Measurements from ENCODE around the gene ZNF791. TPM values are rescaled to one million over a fixed set of nuclear protein-coding genes. Genes with fewer than 3 reads are reported as not detected.

Gene ZNF791
- polyA plus RNA-seq, 1 donor from 2014 or later: 10.2 TPM

DNA sequence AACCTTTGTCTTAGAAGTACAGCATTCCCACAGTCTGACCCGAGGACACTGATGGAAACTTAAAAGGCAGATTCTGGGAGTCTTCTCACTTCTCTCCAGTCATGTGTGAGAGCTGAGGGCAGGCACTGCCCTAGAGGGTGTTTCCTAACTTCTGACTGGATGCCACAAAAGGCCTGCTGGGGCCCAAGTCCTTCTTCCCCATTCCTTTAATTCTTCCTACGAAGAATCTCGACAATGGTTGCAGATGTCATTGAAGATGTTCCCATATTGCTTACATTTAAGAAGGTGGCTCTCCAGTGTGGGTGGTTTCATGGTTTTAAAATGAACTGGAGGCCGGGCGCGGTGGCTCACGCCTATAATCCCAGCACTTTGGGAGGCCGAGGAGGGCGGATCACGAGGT lies 32.1 kb upstream of the ZNF791 start:
- TF ChIP-seq TAF1 (IDR thresholded peaks at IDR 0.05; ENCODE audit: low read depth) (no peak), EZH2 (IDR thresholded peaks at IDR 0.05; ENCODE audit: borderline replicate concordance, insufficient read depth, low read length, poor library complexity, severe bottlenecking) (no peak), RAD21 (conservative IDR thresholded peaks at IDR 0.05) (no peak), EP300 (conservative IDR thresholded peaks at IDR 0.05; ENCODE audit: poor library complexity, severe bottlenecking) (no peak), SMC3 (conservative IDR thresholded peaks at IDR 0.05; ENCODE audit: poor library complexity) (no peak), POLR2AphosphoS5 (IDR thresholded peaks at IDR 0.05) (no peak), MXI1 (conservative IDR thresholded peaks at IDR 0.05; ENCODE audit: poor library complexity, severe bottlenecking) (no peak), CTCF (IDR thresholded peaks at IDR 0.05; ENCODE audit: poor library complexity, severe bottlenecking) (no peak)
- TF ChIP-seq, protein P1, sequence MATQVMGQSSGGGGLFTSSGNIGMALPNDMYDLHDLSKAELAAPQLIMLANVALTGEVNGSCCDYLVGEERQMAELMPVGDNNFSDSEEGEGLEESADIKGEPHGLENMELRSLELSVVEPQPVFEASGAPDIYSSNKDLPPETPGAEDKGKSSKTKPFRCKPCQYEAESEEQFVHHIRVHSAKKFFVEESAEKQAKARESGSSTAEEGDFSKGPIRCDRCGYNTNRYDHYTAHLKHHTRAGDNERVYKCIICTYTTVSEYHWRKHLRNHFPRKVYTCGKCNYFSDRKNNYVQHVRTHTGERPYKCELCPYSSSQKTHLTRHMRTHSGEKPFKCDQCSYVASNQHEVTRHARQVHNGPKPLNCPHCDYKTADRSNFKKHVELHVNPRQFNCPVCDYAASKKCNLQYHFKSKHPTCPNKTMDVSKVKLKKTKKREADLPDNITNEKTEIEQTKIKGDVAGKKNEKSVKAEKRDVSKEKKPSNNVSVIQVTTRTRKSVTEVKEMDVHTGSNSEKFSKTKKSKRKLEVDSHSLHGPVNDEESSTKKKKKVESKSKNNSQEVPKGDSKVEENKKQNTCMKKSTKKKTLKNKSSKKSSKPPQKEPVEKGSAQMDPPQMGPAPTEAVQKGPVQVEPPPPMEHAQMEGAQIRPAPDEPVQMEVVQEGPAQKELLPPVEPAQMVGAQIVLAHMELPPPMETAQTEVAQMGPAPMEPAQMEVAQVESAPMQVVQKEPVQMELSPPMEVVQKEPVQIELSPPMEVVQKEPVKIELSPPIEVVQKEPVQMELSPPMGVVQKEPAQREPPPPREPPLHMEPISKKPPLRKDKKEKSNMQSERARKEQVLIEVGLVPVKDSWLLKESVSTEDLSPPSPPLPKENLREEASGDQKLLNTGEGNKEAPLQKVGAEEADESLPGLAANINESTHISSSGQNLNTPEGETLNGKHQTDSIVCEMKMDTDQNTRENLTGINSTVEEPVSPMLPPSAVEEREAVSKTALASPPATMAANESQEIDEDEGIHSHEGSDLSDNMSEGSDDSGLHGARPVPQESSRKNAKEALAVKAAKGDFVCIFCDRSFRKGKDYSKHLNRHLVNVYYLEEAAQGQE (IDR thresholded peaks at IDR 0.05; ENCODE audit: borderline replicate concordance): no peak
- H3K9ac ChIP-seq (ENCODE audit: low read length): no peak overlapping the region

DNA sequence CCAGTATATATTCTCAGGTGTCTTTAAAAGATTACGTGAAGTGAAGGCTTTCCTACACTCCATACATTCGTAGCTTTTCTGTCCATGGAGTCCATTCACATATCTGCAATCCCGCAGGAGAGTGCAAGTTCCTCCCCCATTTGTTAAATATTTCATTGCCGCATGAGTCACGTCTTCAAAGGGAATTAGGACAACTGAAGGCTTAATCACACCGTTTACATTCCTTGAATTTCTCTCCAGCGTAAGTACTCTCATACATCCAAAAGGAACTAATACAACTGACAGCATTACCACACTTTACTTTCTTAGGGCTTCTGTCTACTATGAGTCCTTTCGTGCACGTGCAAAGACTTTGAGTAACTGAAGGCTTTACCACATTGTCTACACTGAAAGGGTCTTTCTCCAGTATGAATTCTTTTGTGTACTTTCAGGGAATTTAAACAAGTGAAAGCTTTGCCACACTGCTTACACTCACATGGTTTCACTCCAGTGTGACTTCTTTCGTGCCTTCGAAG lies 30.5 kb upstream of the ZNF791 start:
- TF ChIP-seq RAD21 (conservative IDR thresholded peaks at IDR 0.05): no peak
- TF ChIP-seq EZH2 (IDR thresholded peaks at IDR 0.05; ENCODE audit: borderline replicate concordance, insufficient read depth, low read length, poor library complexity, severe bottlenecking): no peak
- no peak for TF ChIP-seq TAF1 (IDR thresholded peaks at IDR 0.05; ENCODE audit: low read depth)

More for the DNA sequence above, 32.1 kb upstream of the ZNF791 start:
- Histone ChIP-seq H3K9me2 (ENCODE audit: insufficient read depth, low read length) (no peaks in the 10 kb centered on the region), H3K27me3 (ENCODE audit: insufficient read depth, low read depth, low read length) (no peaks in the 10 kb centered on the region), H2AFZ (ENCODE audit: low read depth, low read length) (no peak overlapping the region), H3K4me2 (ENCODE audit: low read length) (no peak overlapping the region), H3K9me3 (ENCODE audit: low read length) (peaks cover 6% of the 10 kb centered on the region), H3K4me3 (ENCODE audit: low read length) (no peak overlapping the region), H4K20me1 (ENCODE audit: insufficient read depth) (no peaks in the 10 kb centered on the region), H3K27ac (ENCODE audit: low read length) (no peak overlapping the region), H3F3A (ENCODE audit: insufficient read depth, low read length, poor library complexity, severe bottlenecking) (no peaks in the 10 kb centered on the region), H3K36me3 (ENCODE audit: insufficient read depth, low read length) (peaks cover 14% of the 10 kb centered on the region), H3K79me2 (replicated peaks; ENCODE audit: insufficient read depth, low read length) (no peaks in the 10 kb centered on the region)

More for the DNA sequence above, 30.5 kb upstream of the ZNF791 start:
- H3K9me2 ChIP-seq (ENCODE audit: insufficient read depth, low read length): no peaks in the 10 kb centered on the region
- H3K27ac ChIP-seq (ENCODE audit: low read length): no peak overlapping the region
- H3F3A ChIP-seq (ENCODE audit: insufficient read depth, low read length, poor library complexity, severe bottlenecking): no peaks in the 10 kb centered on the region
- no peaks in the 10 kb centered on the region for H3K79me2 ChIP-seq (replicated peaks; ENCODE audit: insufficient read depth, low read length)
- H3K27me3 ChIP-seq (ENCODE audit: insufficient read depth, low read depth, low read length): no peaks in the 10 kb centered on the region
- H3K9ac ChIP-seq (ENCODE audit: low read length): no peak overlapping the region
- H3K36me3 ChIP-seq (ENCODE audit: insufficient read depth, low read length): peaks cover 13% of the 10 kb centered on the region
- H3K4me3 ChIP-seq (ENCODE audit: low read length): no peak overlapping the region
- H3K9me3 ChIP-seq (ENCODE audit: low read length): peaks cover 6% of the 10 kb centered on the region
- H2AFZ ChIP-seq (ENCODE audit: low read depth, low read length): no peak overlapping the region
- no peak overlapping the region for H3K4me2 ChIP-seq (ENCODE audit: low read length)
- no peaks in the 10 kb centered on the region for H4K20me1 ChIP-seq (ENCODE audit: insufficient read depth)

All from neural cell (in vitro differentiated cells).